Measurements from ENCODE around the gene LAMTOR3.

The LAMTOR3 gene

GRCh38 chr4:99886146-99886545 is 8.1 kb downstream of the LAMTOR3 start:
- no peak for TF ChIP-seq CTCF (IDR thresholded peaks at IDR 0.05; ENCODE audit: low read depth, low read length, missing control alignments)
- DNase-seq (ENCODE audit: low read depth) = no peak
- H3K4me3 ChIP-seq (ENCODE audit: low read depth, low read length) = no peak overlapping the region

GRCh38 chr4:99885687-99886086 is 8.5 kb downstream of the LAMTOR3 start:
- no peak overlapping the region for H3K4me3 ChIP-seq (ENCODE audit: low read depth, low read length)
- no peak for TF ChIP-seq CTCF (IDR thresholded peaks at IDR 0.05; ENCODE audit: low read depth, low read length, missing control alignments)
- DNase-seq (ENCODE audit: low read depth) = no peak

GRCh38 chr4:99885063-99885664 is 9.1 kb downstream of the LAMTOR3 start:
- H3K4me3 ChIP-seq (ENCODE audit: low read depth, low read length) = no peak overlapping the region
- peak; percentile 18 for DNase-seq (ENCODE audit: low read depth)
- peak; percentile 47 for TF ChIP-seq CTCF (IDR thresholded peaks at IDR 0.05; ENCODE audit: low read depth, low read length, missing control alignments)

GRCh38 chr4:99879458-99879857 is 14.8 kb downstream of the LAMTOR3 start:
- H3K4me3 ChIP-seq (ENCODE audit: low read depth, low read length) = no peak overlapping the region
- no peak for TF ChIP-seq CTCF (IDR thresholded peaks at IDR 0.05; ENCODE audit: low read depth, low read length, missing control alignments)
- no peak for DNase-seq (ENCODE audit: low read depth)

- DNase-seq (ENCODE audit: low read depth) = no peak
- H3K4me3 ChIP-seq (ENCODE audit: low read depth, low read length) = no peak overlapping the region
- TF ChIP-seq CTCF (IDR thresholded peaks at IDR 0.05; ENCODE audit: low read depth, low read length, missing control alignments) = no peak
These were observed 15.6 kb downstream of the LAMTOR3 start for GRCh38 chr4:99878604-99879003.

- no peak for DNase-seq (ENCODE audit: low read depth)
- H3K4me3 ChIP-seq (ENCODE audit: low read depth, low read length) = no peak overlapping the region
- no peak for TF ChIP-seq CTCF (IDR thresholded peaks at IDR 0.05; ENCODE audit: low read depth, low read length, missing control alignments)
These were observed 17.3 kb downstream of the LAMTOR3 start for GRCh38 chr4:99876946-99877345.

GRCh38 chr4:99875071-99875470 is 19.2 kb downstream of the LAMTOR3 start:
- TF ChIP-seq CTCF (IDR thresholded peaks at IDR 0.05; ENCODE audit: low read depth, low read length, missing control alignments) = no peak
- no peak for DNase-seq (ENCODE audit: low read depth)
- no peak overlapping the region for H3K4me3 ChIP-seq (ENCODE audit: low read depth, low read length)
